ENCODE measurements around the gene AKR1E2.

The AKR1E2 gene

DNA sequence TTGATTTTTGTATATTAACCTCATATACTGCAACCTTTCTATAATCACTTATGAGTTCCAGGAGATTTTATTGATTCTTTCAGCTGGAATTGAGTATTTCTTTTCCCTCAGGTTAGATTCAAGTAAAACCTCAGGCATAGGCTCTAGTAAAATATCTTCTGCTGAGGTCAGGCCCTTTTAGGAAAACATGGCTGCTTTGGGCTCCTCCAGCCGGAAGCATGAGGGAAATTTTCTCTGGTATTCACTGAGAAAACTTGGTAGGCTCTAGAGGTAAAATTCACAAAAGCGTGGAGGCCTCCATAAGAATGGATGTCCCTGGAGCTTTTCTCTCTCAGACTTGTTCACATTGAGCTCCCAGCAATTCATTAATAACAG, 56.7 kb downstream of the AKR1E2 start:
- no peaks in the 10 kb centered on the region for H3K36me3 ChIP-seq
- H3K27ac ChIP-seq = no peak overlapping the region
- no peak overlapping the region for H3K4me3 ChIP-seq (ENCODE audit: low read depth in 1 of 2, low read length in 1 of 2)
- no peaks in the 10 kb centered on the region for H3K4me1 ChIP-seq (ENCODE audit: control insufficient read depth in 1 of 2, insufficient read depth in 1 of 2, low read depth in 1 of 2, low read length in 1 of 2)
- TF ChIP-seq, protein P1, sequence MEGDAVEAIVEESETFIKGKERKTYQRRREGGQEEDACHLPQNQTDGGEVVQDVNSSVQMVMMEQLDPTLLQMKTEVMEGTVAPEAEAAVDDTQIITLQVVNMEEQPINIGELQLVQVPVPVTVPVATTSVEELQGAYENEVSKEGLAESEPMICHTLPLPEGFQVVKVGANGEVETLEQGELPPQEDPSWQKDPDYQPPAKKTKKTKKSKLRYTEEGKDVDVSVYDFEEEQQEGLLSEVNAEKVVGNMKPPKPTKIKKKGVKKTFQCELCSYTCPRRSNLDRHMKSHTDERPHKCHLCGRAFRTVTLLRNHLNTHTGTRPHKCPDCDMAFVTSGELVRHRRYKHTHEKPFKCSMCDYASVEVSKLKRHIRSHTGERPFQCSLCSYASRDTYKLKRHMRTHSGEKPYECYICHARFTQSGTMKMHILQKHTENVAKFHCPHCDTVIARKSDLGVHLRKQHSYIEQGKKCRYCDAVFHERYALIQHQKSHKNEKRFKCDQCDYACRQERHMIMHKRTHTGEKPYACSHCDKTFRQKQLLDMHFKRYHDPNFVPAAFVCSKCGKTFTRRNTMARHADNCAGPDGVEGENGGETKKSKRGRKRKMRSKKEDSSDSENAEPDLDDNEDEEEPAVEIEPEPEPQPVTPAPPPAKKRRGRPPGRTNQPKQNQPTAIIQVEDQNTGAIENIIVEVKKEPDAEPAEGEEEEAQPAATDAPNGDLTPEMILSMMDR (IDR thresholded peaks at IDR 0.05) = no peak
- no peaks in the 10 kb centered on the region for H3K9me3 ChIP-seq
- H3K27me3 ChIP-seq = no peaks in the 10 kb centered on the region

DNA sequence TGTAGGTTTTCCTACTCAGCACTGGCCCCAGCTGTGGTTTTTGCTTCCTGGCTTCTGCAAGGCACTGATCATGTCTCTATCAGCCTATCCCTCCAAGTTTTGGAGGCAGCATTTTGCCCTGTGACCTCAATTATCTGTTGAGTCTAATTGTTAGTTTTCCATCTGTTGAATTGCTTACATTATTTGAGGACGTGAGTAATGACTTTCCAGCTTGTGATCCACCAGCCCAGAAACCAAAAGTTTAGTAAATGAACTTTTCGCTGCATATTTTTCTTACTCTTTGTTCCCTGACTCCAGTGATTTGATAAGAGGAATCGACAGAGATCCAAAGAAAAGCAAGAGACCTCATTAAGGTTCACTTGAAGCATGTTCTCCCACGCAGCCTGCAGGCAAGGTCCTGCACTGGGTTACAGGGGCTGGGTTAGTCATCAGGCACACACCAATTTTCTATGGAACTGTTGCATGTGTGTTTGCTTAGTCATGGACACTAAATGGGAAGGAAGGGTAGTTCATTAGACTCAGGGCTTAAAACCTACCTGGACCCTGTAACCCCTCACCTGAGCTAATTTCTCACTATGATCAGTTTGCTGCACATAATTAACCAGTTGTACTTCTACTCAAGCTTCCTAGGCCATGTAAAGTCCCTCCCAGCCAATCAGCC, 57.2 kb downstream of the AKR1E2 start:
- H3K4me3 ChIP-seq (ENCODE audit: low read depth in 1 of 2, low read length in 1 of 2) = no peak overlapping the region
- H3K9me3 ChIP-seq = no peaks in the 10 kb centered on the region
- H3K36me3 ChIP-seq = no peaks in the 10 kb centered on the region
- TF ChIP-seq, protein P1 (IDR thresholded peaks at IDR 0.05) = no peak
- H3K27ac ChIP-seq = no peak overlapping the region
- no peaks in the 10 kb centered on the region for H3K27me3 ChIP-seq
- no peaks in the 10 kb centered on the region for H3K4me1 ChIP-seq (ENCODE audit: control insufficient read depth in 1 of 2, insufficient read depth in 1 of 2, low read depth in 1 of 2, low read length in 1 of 2)

DNA sequence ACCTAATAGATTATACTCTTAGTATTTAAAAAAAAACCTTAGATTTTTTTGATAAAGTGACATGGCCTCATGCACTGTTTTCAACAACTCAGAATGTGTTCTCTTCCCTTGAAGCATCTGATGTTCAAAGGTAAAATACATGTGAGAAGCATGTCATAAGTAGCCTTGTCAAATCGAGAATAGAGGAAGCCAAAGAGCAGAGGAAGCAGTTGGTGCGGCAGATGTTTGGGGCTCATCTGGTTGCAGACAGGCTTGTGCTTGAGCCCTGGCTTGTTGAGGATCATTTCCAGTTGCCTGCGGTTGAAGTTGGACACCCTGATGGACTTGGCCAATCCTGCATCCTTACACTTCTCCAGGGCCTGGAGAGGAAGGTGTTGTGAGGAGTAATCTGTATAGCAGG, 59.2 kb downstream of the AKR1E2 start:
- Histone ChIP-seq H3K27me3 (no peaks in the 10 kb centered on the region), H3K4me1 (ENCODE audit: control insufficient read depth in 1 of 2, insufficient read depth in 1 of 2, low read depth in 1 of 2, low read length in 1 of 2) (no peaks in the 10 kb centered on the region), H3K9me3 (no peaks in the 10 kb centered on the region), H3K4me3 (ENCODE audit: low read depth in 1 of 2, low read length in 1 of 2) (no peak overlapping the region), H3K27ac (no peak overlapping the region), H3K36me3 (no peaks in the 10 kb centered on the region)
- TF ChIP-seq, protein P1 (IDR thresholded peaks at IDR 0.05) = no peak

DNA sequence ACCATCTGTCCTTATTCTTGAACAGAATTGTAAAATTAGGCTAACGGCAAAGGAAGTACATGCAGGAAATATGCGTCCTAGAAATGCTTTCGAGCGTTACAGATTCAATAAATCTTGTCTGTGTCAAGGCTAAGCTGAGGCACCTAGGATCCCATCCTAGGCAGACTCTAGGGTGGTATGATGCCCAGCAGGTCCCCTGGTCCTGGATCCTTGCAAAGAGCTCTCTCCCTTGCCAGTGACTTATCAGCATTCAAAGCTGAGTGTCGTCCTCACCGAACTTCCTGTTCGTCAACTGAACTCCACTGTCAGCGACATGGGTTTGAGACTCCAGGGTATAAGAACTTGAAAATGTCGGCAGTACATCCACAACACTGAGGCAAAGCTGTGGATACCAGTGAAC, 61.5 kb downstream of the AKR1E2 start:
- H3K36me3 ChIP-seq = no peaks in the 10 kb centered on the region
- H3K9me3 ChIP-seq = no peaks in the 10 kb centered on the region
- H3K27me3 ChIP-seq = no peaks in the 10 kb centered on the region

GRCh38 chr10:4888236-4888635, 62.2 kb downstream of the AKR1E2 start:
- Histone ChIP-seq H3K27me3 (no peaks in the 10 kb centered on the region), H3K36me3 (no peaks in the 10 kb centered on the region), H3K4me1 (ENCODE audit: control insufficient read depth in 1 of 2, insufficient read depth in 1 of 2, low read depth in 1 of 2, low read length in 1 of 2) (no peaks in the 10 kb centered on the region), H3K27ac (no peak overlapping the region), H3K4me3 (ENCODE audit: low read depth in 1 of 2, low read length in 1 of 2) (no peak overlapping the region), H3K9me3 (no peaks in the 10 kb centered on the region)
- TF ChIP-seq, protein P1 (IDR thresholded peaks at IDR 0.05) = no peak

More for the DNA sequence above, 61.5 kb downstream of the AKR1E2 start:
- H3K27ac ChIP-seq = no peak overlapping the region
- H3K4me1 ChIP-seq (ENCODE audit: control insufficient read depth in 1 of 2, insufficient read depth in 1 of 2, low read depth in 1 of 2, low read length in 1 of 2) = no peaks in the 10 kb centered on the region
- H3K4me3 ChIP-seq (ENCODE audit: low read depth in 1 of 2, low read length in 1 of 2) = no peak overlapping the region
- TF ChIP-seq, protein P1 (IDR thresholded peaks at IDR 0.05) = no peak
